Measurements from ENCODE around the gene LCE1D. TPM values are rescaled to one million over a fixed set of nuclear protein-coding genes. Genes with fewer than 3 reads are reported as not detected.

The LCE1D gene
- polyA plus RNA-seq, 1 experiment: not detected

- ChIA-PET POLR2A (no interaction called here), CTCF (no interaction called here)
- H3K27me3 ChIP-seq (ENCODE audit: control insufficient read depth, insufficient read depth, low read length): no peaks in the 10 kb centered on the region
- DNase-seq (ENCODE audit: low read depth): no peak
- TF ChIP-seq CTCF (IDR thresholded peaks at IDR 0.05; ENCODE audit: insufficient read depth, low read depth, low read length): no peak
- no peak within 1 kb of the TSS for H3K4me3 ChIP-seq (ENCODE audit: low read depth, low read length)
- H3K36me3 ChIP-seq (ENCODE audit: control insufficient read depth, insufficient read depth, low read length): no peaks in the 10 kb centered on the region
These were observed 30.7 kb downstream of the LCE1D start, which contains the start of gene LCE1A for GRCh38 chr1:152827173-152827572. Gene LCE1A (plus strand): TSS chr1:152827473. CDS start chr1:152827473, 0 bp downstream.

- Histone ChIP-seq H3K27me3 (ENCODE audit: control insufficient read depth, insufficient read depth, low read length) (no peaks in the 10 kb centered on the region), H3K36me3 (ENCODE audit: control insufficient read depth, insufficient read depth, low read length) (no peaks in the 10 kb centered on the region), H3K4me3 (ENCODE audit: low read depth, low read length) (no peak overlapping the region)
- ChIA-PET CTCF (interaction anchor here (0.7 kb wide), 1 partner anchor 182 kb away, joined by 3 read pairs; no protein-coding TSS in a partner anchor), POLR2A (no interaction called here)
- DNase-seq (ENCODE audit: low read depth): no peak
- no peak for TF ChIP-seq CTCF (IDR thresholded peaks at IDR 0.05; ENCODE audit: insufficient read depth, low read depth, low read length)
These were observed 40.3 kb downstream of the LCE1D start for GRCh38 chr1:152836870-152837269.

- Histone ChIP-seq H3K4me3 (ENCODE audit: low read depth, low read length) (no peak within 1 kb of the TSS), H3K27me3 (ENCODE audit: control insufficient read depth, insufficient read depth, low read length) (no peaks in the 10 kb centered on the region), H3K36me3 (ENCODE audit: control insufficient read depth, insufficient read depth, low read length) (no peaks in the 10 kb centered on the region)
- no peak for DNase-seq (ENCODE audit: low read depth)
- ChIA-PET POLR2A (no interaction called here), CTCF (interaction anchor here (2.3 kb wide), 1 partner anchor 84 kb away, joined by 7 read pairs; no protein-coding TSS in a partner anchor)
- TF ChIP-seq CTCF (IDR thresholded peaks at IDR 0.05; ENCODE audit: insufficient read depth, low read depth, low read length): no peak
These were observed 46.0 kb downstream of the LCE1D start, which contains the start of gene LCE6A for GRCh38 chr1:152842556-152842955. Gene LCE6A (plus strand): TSS chr1:152842856. CDS start chr1:152843521, 665 bp downstream.

Other genes starting within 250 kb of the LCE1D start
- gene LCE3E, start 229.9 kb upstream of the LCE1D start, polyA plus RNA-seq (2011; rRNA removed): not detected in 2 replicates
- gene LCE3D, start 216.2 kb upstream of the LCE1D start, polyA plus RNA-seq (2011; rRNA removed): not detected in 2 replicates
- not detected in 2 replicates for gene LCE3C, start 196.5 kb upstream of the LCE1D start, polyA plus RNA-seq (2011; rRNA removed)
- gene LCE3B, start 182.9 kb upstream of the LCE1D start, polyA plus RNA-seq (2011; rRNA removed): not detected in 2 replicates
- gene LCE3A, start 173.6 kb upstream of the LCE1D start, polyA plus RNA-seq (2011; rRNA removed): not detected in 2 replicates
- gene LCE2D, start 133.3 kb upstream of the LCE1D start, polyA plus RNA-seq (2011; rRNA removed): not detected in 2 replicates
- not detected in 2 replicates for gene LCE2C, start 121.4 kb upstream of the LCE1D start, polyA plus RNA-seq (2011; rRNA removed)
- not detected in 2 replicates for gene LCE2B, start 110.6 kb upstream of the LCE1D start, polyA plus RNA-seq (2011; rRNA removed)
- gene LCE2A, start 98.4 kb upstream of the LCE1D start, polyA plus RNA-seq (2011; rRNA removed): not detected in 2 replicates
- not detected in 2 replicates for gene LCE4A, start 88.6 kb upstream of the LCE1D start, polyA plus RNA-seq (2011; rRNA removed)
- not detected in 2 replicates for gene KPRP, start 38.7 kb upstream of the LCE1D start, polyA plus RNA-seq (2011; rRNA removed)
- not detected in 2 replicates for gene LCE1F, start 21.6 kb upstream of the LCE1D start, polyA plus RNA-seq (2011; rRNA removed)
- gene LCE1E, start 10.5 kb upstream of the LCE1D start, polyA plus RNA-seq (2011; rRNA removed): not detected in 2 replicates
- not detected in 2 replicates for gene LCE1C, start 9.9 kb downstream of the LCE1D start, polyA plus RNA-seq (2011; rRNA removed)
- gene LCE1B, start 15.2 kb downstream of the LCE1D start, polyA plus RNA-seq (2011; rRNA removed): not detected in 2 replicates
- not detected in 2 replicates for gene LCE1A, start 30.8 kb downstream of the LCE1D start, polyA plus RNA-seq (2011; rRNA removed)
- not detected in 2 replicates for gene LCE6A, start 46.1 kb downstream of the LCE1D start, polyA plus RNA-seq (2011; rRNA removed)
- gene LCE7A, start 63.3 kb downstream of the LCE1D start, polyA plus RNA-seq (2011; rRNA removed): not detected in 2 replicates
- not detected in 2 replicates for gene SMCP, start 81.6 kb downstream of the LCE1D start, polyA plus RNA-seq (2011; rRNA removed)
- 0.05 TPM in 1 of 2 replicates, not detected in the other for gene IVL, start 111.8 kb downstream of the LCE1D start, polyA plus RNA-seq (2011; rRNA removed)
- gene SPRR5, start 150.5 kb downstream of the LCE1D start, polyA plus RNA-seq (2011; rRNA removed): not detected in 2 replicates
- not detected in 2 replicates for gene SPRR4, start 173.9 kb downstream of the LCE1D start, polyA plus RNA-seq (2011; rRNA removed)
- not detected in 2 replicates for gene SPRR1A, start 187.4 kb downstream of the LCE1D start, polyA plus RNA-seq (2011; rRNA removed)
- gene SPRR3, start 205.0 kb downstream of the LCE1D start, polyA plus RNA-seq (2011; rRNA removed): not detected in 2 replicates
- gene SPRR1B, start 234.5 kb downstream of the LCE1D start, polyA plus RNA-seq (2011; rRNA removed): not detected in 2 replicates
- not detected in 2 replicates for gene SPRR2D, start 244.4 kb downstream of the LCE1D start, polyA plus RNA-seq (2011; rRNA removed)

Measured in BJ (cell line).